Raji (cell line): Measurements from ENCODE around the gene ENPP1.

Source experiments
- POLR2A ChIP-seq: IDR thresholded peaks from 2 replicates; pipeline ENCODE4 v1.6.1; 2011; ENCODE audit warnings: low read depth, low read length, control low read depth; ENCODE audit not compliant: insufficient read depth

ENPP1 gene

GRCh38 chr6:131807321-131807643 lies 538 bp upstream of the ENPP1 start:
- no peak for TF ChIP-seq POLR2A

- no peak for TF ChIP-seq POLR2A
These were observed 845 bp downstream of the ENPP1 start for GRCh38 chr6:131808460-131809269.

GRCh38 chr6:131811500-131811899 lies 3.7 kb downstream of the ENPP1 start:
- no peak for TF ChIP-seq POLR2A

DNA sequence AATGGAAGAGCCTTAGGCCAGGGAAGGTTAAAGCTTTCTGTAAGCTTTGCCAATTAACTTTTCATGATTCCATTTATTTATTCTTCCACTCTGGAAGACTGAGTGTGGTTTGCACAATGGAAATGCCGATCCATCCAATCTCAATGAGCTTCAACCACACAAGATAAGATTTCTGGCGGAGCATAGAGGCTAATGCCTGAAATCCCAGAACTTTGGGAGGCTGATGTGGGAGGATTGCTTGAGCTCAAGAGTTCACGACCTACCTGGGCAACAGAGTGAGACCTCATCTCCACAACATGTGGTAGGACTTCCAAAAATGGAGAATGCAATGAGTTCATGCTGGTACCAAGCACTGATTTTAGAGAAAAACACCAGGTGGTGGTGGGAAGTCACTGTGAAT lies 6.2 kb downstream of the ENPP1 start:
- TF ChIP-seq POLR2A, result no peak

- TF ChIP-seq POLR2A, result no peak
These were observed 9.0 kb downstream of the ENPP1 start for GRCh38 chr6:131816869-131817268.

- no peak for TF ChIP-seq POLR2A
These were observed 11.8 kb downstream of the ENPP1 start for GRCh38 chr6:131819572-131820124.

DNA sequence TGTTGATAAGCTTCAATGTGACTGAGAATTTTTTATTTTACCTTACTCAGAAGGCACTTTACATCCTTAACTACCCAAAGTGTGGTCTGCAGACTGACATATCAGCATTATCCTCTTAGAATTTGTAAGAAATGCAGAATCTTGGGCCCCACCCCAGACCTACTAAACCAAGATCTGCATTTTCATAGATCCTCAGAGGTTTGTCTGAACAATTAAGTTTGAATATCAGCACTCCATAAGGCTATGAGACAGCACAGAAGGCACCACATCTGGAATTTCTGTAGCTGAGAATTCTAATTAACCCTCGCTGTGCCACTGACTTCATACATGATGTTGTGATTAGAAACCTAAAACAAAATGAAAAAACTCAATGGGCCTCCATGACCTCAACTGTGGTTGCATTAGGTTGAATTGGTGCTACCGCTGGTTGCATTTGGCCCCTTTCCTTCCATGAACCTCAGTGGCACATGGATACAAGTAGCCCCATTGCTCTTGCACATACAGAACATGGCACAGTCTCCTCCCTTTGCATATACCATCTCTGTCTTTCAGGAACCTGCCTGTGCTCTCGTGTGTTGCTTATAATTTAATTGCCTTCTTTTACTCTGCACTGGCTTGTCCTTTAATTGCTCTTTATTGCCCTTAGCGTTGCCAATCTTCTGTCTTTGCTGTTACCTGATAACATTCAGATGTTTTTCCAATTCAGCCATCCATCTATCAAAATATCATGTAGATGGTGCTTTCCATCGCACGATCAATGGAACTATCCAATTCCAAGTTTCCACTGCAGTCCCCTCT lies 13.4 kb downstream of the ENPP1 start:
- TF ChIP-seq POLR2A, result no peak

DNA sequence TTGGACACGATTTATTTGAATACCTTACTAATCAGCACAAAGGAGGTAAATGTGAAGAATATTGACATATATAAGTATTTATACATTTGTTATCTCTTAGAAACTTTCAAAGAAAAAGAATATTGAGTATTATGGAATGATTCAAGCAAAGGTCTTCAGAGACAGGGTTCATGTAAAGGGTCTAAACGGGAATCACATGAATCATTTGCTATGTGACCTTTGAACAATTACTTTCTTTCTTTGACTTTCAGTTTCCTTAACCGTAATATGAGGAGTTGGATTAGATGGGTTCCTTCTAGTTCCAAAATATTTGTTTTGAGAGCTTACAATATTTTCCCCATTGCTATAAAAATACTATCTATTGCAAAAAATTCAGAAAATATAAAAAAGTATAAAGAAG lies 14.3 kb downstream of the ENPP1 start:
- TF ChIP-seq POLR2A, result no peak

GRCh38 chr6:131823276-131823902 lies 15.6 kb downstream of the ENPP1 start:
- TF ChIP-seq POLR2A, result no peak

DNA sequence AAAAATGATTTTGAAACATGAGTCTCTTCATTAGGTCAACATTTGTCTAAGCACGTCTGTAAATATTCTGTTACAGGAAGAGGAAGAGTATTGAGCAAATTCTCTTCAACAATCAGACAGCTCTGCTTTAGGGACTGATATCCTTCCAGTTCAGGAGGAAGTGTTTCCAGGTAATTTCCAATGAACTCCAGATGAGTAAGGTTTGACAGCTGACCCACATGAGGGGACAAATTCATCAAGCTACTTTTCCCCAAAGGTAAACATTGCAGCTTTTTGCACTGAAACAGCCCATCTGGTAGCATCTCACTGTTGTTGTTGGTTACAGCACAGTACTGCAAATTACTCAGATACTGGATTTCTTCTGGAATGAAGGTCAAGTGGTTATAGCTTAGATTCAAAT lies 18.1 kb downstream of the ENPP1 start:
- no peak for TF ChIP-seq POLR2A

- no peak for TF ChIP-seq POLR2A
These were observed 20.3 kb downstream of the ENPP1 start for GRCh38 chr6:131828080-131828479.

GRCh38 chr6:131828951-131829350 lies 21.1 kb downstream of the ENPP1 start:
- no peak for TF ChIP-seq POLR2A

DNA sequence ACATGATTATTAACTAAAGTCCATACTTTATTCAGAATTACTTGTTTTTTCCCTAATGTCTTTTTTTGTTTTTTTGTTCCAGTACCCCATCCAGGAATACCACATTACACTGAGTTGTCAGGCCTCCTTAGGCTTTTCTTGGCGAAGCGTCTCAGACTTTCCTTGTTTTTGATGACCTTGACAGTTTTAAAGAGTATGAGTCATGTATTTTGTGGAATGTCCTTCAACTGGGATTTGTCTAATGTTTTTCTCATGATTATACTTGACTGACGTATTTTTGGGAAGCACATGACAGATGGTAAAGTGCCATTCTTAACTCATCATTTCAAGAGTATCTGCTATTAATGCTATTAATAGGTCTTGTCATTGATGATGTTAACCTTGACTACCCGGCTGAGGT lies 23.6 kb downstream of the ENPP1 start:
- TF ChIP-seq POLR2A, result no peak

GRCh38 chr6:131831886-131832285 lies 24.1 kb downstream of the ENPP1 start:
- TF ChIP-seq POLR2A, result no peak

DNA sequence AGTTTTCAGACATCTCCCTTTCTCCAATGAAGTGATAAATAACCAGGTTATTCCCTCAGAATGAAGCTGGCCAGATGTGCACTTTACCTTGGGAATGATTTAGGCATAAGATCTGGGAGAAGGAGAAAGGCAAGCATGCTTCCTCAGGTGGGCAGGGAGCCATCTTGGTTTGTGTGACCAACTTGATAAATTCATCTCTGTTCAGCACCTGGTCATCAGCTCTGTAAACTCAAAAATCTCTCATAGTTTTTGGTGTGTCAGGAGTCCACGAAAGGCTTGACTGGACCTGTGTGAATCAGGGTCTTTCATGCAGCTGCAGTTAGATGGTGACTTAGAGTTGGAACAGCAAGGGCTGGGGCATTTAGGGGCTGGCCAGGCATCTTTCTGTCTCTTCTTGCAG lies 24.5 kb downstream of the ENPP1 start:
- TF ChIP-seq POLR2A, result no peak

DNA sequence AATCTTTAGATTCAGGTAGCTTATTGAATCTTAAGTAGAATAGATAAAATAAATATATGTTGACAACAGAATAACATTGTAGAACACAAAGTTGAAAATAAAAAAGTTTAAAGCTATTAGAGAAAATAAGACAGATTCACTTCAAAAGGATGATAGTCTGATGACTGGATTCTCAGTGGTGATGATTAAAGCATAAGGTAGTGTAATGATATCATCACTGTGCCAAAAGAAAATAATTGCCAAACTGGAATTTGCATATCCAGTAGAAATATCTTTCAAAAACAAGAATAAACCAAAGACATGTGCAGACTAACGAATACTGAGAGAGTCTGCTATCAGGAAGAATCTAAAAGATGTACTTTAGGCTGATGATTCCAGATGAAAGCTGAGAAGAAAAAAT lies 30.2 kb downstream of the ENPP1 start:
- TF ChIP-seq POLR2A, result no peak
